ENCODE results near the gene RERE.

Gene RERE

DNA sequence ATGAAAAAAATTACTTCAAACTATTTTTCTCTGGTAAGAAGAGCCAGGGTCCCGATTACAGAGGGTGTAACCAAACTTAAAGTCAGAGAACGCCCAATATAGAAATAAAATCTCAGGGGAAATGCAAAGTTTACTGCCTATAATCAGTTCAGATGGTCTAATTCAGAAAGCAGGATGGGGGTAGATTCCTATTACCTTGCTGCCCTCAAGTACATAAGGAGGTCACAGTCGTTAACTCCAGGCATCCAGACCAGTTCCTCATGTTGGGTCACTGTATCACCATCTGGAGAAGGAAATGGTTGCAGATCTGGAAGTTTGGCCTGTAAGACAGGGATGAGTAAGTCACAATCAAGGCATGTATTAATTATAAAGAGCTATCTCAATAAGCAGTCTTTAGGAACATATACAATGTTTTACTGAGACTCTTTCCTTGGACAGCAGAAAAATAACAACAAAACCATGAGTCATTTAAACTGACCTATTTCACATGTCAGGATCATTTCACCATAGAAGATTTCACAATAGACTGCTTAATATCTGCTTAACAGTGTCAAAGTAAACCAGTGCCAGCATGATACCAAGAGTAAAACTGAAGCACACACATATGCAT lies 320.1 kb downstream of the RERE start:
- DNase-seq = peak; percentile 41

DNA sequence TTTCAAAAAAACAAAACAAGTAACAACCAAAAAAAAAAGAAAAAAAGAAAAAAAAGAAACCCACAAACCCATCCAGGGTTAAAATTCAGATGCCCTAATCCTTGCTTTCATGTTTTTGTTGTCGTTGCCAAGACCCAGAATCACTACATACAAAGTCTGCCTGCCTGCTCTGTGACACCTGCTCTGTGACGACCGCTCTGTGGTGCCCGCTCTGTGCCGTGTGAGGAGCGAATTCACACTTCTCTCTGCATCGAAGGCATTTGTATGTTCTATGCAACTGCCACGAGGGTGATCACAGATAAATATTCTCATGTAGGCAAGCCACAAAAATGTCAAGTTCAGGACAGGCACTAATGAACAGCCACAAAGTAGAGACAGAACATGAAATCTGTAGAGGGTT lies 321.0 kb downstream of the RERE start:
- DNase-seq = no peak

DNA sequence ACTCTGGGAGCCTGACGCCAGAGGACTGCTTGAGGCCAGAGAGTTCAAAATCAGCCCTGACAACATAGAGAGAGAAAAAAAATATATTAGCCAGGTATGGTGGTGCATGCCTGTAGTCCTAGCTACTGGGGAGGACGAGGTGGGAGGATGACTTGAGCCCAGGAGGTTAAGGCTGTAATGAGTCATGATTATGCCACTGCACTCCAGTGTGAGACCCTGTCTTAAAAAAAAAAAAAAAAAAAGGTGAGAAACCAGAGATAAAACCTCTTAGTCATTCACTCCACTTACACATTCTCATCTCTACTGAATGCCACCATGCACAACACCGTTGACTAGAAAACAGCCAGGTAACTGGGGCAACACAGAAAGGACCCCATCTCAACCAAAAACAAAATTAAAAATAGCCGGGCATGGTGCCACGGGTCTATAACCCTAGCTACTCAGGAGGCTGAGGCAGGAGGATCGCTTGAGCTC lies 321.5 kb downstream of the RERE start:
- peak; percentile 52 for DNase-seq

DNA sequence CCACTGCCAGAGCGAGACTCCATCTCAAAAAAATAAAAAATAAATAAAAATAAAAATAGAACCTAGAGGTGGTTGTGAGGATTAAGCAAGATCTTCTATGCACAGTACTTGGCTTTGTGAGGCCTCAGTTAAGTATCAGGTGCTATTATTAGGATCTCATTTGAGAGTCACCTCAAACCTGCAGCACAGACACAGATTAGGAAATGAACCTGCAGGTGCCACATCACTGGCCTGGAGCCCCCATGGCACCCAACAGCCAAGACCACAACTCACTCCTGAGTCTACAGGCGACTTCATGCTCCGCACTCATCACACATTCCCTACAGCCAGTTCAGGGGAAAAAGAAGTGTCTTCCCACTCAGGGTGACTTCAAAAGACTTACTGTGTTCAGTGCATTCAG lies 322.8 kb downstream of the RERE start:
- no peak for DNase-seq

DNA sequence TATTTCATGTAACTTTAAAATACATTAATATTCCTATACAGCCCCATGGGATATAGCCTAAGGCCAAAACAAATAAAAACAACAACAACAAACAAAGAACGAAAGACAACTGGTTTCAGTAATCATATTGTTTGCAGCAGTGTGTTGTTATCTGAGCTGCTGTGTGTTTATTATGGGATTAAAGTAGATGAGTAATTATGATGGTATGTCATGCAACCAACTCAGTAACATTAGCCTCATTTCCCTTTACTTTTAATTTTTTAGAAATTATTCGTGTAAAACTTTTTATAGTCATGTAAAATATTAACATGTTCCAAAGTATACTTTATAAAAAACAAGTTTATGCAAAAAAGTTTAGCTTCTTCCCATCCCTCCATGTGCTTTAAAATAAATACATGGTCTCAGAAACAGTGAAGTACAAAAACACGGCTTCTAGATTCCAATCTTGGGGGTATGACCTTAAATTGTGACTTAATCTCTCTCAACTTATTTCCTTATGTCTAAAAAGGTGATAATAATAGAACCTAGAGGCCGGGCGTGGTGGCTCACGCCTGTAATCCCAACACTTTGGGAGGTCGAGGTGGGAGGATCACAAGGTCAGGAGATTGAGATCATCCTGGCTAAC lies 323.4 kb downstream of the RERE start:
- peak; percentile 43 for DNase-seq

DNA sequence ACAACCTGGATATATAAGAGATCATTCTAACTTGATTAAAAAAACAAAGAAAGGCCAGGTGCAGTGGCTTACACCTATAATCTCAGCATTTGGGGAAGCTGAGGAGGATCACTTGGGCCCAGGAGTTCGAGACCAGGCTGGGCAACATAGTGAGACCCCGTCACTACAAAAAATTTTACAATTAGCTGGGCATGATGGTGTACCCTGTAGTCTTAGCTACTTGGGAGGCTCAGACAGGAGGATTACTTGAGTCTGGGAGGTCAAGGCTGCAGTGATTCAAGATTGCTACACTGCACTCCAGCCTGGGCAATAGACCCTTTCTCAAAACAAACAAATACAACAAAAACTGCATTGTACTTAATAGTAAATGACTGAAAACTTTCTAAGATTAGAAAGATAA lies 330.2 kb downstream of the RERE start:
- no peak for DNase-seq

DNA sequence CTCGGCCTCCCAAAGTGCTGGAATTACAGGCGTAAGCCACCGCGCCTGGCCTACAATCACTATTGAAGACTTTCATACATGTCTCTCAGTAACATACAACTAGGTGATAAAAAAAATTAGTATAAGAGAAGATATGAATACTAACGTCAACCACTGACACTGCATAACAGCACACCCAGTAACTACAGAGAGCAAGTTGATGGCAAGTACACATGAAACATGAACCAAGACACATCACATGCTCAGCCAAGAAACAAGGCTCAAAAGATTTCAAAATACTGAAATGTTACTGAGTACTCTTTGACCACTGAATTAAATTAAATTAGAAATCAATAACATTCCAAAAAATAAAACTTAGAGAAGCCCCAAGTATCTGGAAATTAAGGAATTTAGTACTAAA lies 331.4 kb downstream of the RERE start:
- no peak for DNase-seq

DNA sequence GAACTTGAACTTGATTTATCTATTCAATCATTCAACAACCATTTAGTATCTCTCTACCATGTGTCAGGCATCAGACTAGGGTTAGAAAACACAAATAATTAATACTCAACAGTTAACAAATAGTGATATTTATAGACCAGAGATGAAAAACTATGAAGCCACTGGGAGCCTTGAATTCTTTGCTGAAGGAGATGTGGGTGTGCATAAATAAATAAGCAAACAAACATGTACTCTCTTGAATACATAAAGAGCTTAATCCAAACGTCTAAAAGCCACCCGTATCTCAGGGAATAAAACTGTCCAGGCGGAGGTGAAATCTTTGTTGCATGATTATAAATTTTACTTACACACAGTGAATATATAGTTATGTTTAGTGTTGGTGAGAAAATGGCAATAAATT lies 333.9 kb downstream of the RERE start:
- DNase-seq = no peak

DNA sequence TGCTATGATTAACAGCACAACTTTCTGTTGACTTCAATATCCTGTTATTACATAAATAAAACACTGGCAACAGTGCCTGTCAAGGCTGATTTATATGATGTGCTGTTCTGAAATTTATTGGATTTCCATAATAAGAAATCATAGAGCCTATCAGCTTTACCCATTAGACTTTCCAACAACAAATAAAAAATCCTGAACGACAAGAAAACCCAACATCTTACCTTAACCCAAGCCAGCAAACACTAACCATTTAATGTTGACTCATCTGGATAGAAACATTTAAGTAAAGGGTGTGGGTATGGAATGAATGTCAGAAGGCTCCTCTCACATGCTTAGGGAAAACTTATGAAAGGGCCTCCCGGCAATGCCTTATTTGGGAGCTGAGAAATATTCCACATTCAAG lies 334.5 kb downstream of the RERE start:
- no peak for DNase-seq

DNA sequence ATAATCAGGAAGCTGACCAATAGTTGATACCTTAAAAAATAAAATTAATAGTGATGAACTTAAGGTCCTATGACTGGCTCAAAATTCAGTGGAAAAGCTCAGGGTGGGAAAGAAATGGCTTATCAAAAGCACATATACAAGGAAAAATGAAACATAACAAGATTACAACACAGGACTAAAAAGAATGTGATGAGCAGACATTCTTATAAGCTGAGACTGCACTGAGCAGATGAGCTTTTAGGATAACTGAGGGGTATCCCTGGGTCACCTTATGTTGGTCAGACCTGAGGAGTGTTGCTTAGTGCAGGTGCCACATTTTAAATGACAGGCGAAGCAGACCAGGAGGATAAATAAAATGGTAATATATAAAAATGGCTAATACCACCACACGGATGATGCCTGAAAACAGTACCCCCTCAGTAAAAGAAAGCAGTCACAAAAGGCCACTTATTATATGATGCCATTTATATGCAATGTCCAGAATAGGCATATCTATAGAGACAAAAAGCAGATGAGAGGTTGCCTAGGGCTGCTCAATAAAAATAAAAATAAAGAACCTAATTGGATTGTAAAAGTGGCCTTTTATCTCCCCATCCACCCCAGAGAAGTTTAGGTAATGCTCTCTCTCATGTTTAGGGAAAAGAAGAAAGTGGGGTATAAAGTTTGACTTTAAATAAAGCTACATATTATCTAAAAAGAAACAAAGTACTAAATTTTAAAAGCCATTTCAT lies 335.6 kb downstream of the RERE start:
- no peak for DNase-seq

DNA sequence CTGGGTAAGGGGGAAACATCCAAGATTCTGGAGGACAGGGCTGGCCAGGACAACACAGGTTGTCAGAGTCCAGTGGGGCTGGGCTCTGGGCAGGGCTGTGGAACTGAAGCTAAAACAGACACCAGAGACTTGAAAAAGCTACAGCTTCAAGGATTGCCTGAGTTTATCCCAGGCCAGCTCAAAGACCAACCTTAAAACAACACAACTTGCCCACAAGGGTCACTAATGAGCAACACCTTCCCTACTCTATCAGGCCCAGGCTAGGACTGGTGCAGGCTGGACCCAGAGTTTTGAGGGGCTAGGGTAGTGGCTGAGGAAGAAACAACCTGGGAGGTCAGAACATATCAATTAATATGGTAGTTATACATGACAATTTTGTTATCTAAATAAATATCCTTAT lies 338.9 kb downstream of the RERE start:
- DNase-seq = no peak

DNA sequence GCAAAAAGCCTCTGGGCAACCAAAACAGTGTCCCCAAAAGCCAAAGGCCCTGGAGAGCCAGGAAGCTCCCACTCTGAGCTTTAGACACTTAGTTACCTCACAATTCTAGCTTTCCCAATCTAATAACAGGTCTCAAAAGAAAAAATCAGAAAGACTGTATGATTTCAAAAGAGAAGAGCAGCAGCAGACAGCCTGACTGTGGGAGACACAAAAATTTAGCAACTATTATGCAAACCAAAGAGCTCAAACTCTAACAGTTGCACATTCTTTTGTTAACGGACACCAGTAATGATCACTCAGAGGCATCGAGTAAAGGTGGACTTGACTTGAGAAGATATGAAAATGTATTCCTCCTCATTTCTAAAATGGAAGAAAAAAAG lies 339.5 kb downstream of the RERE start:
- no peak for DNase-seq

DNA sequence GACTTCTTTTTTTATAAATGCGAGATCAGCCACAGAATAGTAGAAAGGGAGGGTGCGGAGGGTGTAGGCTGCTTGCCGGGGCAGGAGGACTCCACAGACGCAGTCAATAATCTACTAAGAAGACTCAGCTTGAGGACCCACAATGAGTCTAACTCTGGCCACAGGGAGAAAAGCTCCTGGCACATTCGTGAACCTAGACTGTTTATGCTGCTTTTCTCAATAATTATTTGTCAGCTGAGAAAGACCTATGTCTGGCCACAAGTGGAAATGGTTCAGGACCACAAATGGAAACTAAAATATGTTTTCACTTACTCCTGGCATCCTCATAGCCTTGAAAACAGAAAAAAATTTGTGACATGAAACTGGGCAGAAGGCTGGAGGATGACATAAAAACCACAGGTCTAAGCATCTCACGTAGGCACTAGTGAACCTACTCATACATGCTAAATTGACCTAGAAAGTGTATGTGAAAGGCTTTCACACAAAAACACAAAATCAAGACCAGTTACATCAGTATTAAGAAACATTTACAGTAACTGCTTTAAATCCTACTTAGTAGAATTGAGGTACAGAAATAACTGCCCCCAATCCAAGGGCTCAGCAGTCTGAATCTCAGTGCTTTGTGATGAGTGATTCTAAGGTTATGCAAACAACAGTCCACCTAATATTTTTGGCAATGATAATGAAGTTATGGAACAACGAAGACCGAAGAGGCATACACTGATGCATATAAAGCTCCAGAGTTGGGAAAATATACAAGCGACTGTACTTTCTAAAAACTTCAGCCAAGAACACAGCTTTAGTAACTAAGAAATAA lies 340.1 kb downstream of the RERE start:
- no peak for DNase-seq

DNA sequence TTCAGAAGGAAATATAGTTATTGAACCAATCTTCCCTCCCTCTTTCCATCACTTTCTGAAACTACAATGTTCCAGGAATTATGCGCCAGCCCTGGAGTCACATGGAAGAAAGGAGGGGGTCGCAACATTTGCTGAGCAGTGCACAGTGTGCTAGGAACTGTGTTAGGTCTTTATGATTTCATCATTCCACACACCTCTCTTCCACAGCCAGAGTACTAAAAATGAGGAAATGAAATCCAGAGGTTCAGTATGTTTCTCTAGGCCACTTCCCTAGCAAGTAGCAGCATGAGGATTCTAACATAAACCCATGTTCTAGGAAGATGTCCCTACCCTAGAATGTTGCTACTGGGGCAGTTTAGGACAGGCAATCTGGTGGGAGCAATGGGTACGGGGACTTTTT lies 341.4 kb downstream of the RERE start:
- no peak for DNase-seq

DNA sequence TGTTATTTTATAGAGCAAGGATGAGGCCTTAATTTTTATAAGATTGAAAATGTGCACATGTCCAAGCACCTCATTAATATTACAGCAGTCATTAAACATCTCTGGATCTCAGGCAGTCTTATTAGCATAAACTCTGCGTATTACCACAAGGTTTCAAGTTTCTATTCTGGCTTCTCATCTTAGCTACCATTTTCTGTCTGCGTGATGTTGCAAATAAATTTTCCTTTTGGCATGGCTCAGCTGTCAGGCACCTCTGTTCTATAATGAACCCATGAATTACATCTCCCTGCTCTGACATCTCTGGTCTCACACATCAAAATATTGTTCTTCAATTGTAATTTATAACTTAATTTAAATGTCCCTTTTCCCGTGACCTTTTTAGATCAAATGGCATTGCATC lies 343.1 kb downstream of the RERE start:
- DNase-seq = no peak

DNA sequence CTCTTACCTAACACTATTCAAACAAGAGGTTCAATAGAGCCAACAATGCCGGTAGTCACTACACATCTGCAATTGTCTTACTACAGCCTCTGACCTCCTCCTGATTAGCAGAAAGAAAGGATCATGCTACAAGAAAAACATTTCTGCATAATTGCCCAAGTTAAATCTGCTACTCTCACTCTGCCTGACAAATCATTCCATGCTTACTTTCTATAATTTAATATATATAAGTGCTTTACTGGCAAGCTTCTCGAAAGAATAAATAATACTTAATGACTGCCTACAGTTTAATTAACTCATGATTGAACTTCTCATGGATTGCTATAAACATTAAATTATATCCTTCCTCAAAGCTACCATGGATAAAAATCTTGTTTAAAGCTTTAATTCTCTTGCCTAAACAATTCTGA lies 343.5 kb downstream of the RERE start:
- DNase-seq = no peak

DNA sequence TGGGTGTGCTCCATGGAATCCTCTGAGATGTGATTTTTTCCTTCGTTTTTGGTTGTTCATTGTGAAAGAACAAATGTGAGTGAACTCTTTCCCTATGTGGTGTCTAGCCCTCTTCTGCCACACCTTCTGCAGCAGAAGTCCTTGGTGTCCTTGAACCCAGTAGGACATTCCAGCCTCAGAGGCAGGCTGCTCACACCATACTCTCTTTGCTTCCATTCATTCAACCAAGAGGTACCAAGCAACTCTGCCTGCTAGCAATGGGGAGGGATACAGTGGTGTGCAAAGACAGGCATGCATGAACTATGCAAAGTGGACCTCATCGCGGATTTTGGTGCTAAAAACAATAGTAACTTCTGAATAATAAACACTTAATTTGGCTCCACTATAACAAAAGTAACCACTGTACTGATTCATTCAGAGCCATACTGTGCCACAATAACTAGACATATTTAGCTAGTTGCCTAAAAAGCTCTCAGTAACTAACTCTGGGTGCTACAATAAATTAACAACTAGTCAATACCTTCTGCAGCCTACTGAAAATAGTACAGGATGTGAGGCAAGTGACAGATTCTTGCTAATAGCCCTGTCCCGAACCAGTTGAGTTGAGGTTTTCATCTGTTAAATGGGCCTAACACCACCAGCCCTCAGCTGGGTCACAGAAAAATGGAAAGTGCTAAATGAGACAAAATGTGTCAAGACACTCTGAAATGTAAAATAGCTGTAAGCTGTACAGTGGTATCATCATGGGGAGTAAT lies 344.1 kb downstream of the RERE start:
- DNase-seq = no peak

DNA sequence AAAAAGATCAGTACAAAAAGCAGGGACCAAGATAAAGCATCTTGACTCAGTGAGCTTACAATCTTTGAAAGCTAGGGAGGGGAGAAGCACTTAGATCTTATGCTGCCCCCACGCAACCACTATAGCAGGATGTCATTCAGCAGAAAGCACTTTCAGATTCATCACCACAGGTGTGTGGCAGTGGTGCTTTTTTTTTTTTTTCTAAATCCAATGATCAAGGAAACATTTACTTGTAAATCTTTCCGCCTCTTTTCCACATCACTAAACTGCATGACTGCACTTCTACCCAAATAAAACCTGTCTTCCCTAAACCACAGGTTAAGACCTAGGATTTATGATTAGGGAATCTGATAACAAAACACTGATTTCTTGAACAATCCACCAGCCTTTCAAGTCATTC lies 344.8 kb downstream of the RERE start:
- no peak for DNase-seq

DNA sequence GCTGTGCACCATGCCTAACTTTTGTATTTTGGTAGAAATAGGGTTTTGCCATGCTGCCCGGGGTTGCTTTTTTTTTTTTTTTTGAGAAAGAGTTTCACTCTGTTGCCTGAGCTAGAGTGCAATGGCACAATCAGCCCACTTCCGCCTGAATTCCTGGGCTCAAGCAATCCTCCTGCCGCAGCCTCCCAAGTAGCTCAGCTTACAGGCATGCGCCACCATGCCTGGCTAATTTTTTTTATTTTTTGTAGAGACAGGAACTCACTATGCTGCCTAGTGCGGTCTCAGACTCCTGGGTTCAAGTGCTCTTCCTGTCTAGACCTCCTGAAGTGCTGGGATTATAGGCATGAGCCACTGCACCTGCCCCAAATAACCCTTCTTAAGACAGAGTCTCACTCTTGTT lies 346.0 kb downstream of the RERE start:
- DNase-seq = no peak

DNA sequence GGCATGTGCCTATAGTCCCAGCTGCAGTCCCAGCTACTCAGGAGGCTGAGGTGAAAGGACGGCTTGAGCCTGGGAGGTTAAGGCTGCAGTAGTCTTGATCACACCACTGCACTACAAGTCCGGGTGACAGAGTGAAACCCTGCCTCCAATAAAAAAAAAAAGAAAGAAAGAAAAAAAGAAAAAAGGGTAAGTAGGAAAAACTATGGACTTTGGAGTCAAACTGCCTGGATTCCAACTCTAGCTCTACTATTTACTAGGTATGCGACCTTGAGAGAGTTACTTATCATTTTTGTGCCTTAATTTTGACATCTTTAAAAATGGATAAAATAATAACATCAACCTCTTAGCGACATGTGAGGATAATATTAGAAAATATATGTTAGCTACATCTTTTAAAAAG lies 348.7 kb downstream of the RERE start:
- no peak for DNase-seq

DNA sequence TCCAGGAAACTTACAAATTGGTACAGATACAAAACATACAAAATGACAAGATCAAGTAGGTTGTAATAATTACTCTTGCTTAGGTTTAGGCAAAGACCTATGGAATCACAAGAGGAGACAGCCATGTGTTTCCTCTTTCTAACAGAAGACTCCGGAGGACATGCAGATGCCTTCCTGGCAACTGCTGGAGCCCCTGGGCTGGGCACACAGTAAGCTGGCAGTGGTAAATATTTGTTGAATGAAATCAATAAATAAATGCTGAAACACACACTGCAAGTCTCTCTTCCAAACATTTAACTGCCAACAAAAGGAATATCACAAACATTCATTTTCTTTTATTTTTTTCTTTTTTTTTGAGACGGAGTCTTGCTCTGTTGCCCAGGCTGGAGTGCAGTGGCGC lies 350.1 kb downstream of the RERE start:
- no peak for DNase-seq

DNA sequence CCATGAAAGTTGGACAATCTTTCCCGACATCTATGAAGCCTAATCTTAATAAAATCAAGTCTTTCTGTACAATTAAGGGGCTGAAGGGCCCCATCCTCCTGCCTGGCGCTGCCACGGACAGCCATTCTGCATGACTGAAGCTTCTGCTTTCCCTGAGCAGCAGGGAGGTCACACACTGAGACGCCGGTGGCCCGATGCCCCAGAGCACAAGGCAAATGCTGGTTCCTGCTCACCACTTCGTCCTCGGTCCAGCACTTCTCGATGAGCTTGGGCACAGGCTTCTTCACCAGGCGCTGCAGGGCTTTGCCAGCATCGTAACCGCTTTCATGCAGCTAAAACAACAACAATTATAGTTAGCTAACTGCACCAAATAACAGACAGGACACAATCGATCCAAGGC lies 351.7 kb downstream of the RERE start:
- DNase-seq = no peak

DNA sequence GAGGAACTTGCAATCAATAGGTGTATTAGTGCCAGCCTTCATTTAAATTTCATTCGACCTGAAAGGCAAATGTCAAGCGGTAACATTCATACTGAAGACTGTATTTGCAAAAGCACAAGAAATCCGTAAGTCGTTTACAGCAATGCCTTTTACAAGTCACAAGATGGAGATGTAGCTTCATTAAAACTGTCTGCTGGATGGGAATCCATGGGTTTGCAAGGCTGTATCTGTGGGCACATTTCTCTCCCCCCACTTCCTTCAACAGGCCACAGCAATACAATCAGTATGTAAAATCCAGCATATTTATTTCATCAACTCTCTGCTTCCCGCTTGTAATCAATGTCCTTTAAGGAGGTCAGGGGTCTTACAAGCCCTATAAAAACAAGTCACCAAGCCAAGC lies 352.4 kb downstream of the RERE start:
- no peak for DNase-seq
